ENCODE measurements around the gene RMRP. TPM values are rescaled to one million over a fixed set of nuclear protein-coding genes. Genes with fewer than 3 reads are reported as not detected.

RMRP gene
- total RNA-seq, 1 experiment from 2014 or later, result 13,506 TPM

DNA sequence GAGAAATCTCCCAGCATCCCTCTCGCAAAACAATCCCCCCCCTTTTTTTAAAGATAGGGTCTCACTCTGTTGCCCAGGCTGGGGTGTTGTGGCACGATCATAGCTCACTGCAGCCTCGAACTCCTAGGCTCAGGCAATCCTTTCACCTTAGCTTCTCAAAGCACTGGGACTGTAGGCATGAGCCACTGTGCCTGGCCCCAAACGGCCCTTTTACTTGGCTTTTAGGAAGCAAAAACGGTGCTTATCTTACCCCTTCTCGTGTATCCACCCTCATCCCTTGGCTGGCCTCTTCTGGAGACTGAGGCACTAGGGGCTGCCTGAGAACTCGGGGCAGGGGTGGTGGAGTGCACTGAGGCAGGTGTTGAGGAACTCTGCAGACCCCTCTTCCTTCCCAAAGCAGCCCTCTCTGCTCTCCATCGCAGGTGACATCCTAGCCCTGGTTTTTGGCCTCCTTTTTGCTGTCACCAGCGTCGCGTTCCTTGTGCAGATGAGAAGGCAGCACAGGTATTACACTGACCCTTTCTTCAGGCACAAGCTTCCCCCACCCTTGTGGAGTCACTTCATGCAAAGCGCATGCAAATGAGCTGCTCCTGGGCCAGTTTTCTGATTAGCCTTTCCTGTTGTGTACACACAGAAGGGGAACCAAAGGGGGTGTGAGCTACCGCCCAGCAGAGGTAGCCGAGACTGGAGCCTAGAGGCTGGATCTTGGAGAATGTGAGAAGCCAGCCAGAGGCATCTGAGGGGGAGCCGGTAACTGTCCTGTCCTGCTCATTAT, 22.7 kb upstream of the RMRP start:
- BruUV-seq (replicated peaks), result no TSS peak
- Histone ChIP-seq H3K9me2 (ENCODE audit: insufficient read depth) (no peaks in the 10 kb centered on the region), H3K4me2 (no peak overlapping the region), H3K4me1 (replicated peaks; ENCODE audit: insufficient read depth) (no peaks in the 10 kb centered on the region), H3F3A (ENCODE audit: insufficient read depth, low read depth) (no peaks in the 10 kb centered on the region), H3K79me2 (ENCODE audit: low read depth) (no peaks in the 10 kb centered on the region), H3K9me3 (ENCODE audit: insufficient read depth, low read depth) (no peaks in the 10 kb centered on the region), H3K4me3 (no peak overlapping the region), H2AFZ (no peak overlapping the region), H3K27ac (no peak overlapping the region), H3K27me3 (ENCODE audit: insufficient read depth, low read depth) (no peaks in the 10 kb centered on the region), H3K36me3 (ENCODE audit: low read depth) (no peaks in the 10 kb centered on the region), H4K20me1 (ENCODE audit: insufficient read depth) (no peaks in the 10 kb centered on the region)
- CTCF ChIA-PET, result interaction anchor here (0.6 kb wide), 1 partner anchor 1277 kb away, joined by 5 read pairs; no protein-coding TSS in a partner anchor
- POLR2A ChIA-PET (ENCODE audit: unreplicated experiment), result no interaction called here
- intact Hi-C loops (cut with micrococcal nuclease; ENCODE audit: unreplicated experiment), result no loop called here
- no peak for DNase-seq
- TF ChIP-seq, protein P1, sequence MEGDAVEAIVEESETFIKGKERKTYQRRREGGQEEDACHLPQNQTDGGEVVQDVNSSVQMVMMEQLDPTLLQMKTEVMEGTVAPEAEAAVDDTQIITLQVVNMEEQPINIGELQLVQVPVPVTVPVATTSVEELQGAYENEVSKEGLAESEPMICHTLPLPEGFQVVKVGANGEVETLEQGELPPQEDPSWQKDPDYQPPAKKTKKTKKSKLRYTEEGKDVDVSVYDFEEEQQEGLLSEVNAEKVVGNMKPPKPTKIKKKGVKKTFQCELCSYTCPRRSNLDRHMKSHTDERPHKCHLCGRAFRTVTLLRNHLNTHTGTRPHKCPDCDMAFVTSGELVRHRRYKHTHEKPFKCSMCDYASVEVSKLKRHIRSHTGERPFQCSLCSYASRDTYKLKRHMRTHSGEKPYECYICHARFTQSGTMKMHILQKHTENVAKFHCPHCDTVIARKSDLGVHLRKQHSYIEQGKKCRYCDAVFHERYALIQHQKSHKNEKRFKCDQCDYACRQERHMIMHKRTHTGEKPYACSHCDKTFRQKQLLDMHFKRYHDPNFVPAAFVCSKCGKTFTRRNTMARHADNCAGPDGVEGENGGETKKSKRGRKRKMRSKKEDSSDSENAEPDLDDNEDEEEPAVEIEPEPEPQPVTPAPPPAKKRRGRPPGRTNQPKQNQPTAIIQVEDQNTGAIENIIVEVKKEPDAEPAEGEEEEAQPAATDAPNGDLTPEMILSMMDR (conservative IDR thresholded peaks at IDR 0.05), result no peak
- no peak for TF ChIP-seq EZH2 (IDR thresholded peaks at IDR 0.05; ENCODE audit: low read depth)

DNA sequence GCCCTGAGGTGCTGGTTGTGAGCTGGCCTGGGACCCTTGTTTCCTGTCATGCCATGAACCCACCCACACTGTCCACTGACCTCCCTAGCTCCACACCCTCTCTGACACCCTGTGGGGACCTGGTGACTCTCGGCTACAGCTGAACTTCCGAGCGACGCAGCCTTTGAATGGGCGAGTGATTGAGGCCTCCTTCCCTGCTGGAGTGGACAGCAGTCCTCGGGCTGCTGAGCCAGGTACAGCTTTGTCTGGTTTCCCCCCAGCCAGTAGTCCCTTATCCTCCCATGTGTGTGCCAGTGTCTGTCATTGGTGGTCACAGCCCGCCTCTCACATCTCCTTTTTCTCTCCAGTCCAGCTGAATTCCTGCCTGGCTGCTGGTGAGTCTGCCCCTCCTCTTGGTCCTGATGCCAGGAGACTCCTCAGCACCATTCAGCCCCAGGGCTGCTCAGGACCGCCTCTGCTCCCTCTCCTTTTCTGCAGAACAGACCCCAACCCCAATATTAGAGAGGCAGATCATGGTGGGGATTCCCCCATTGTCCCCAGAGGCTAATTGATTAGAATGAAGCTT, 22.0 kb upstream of the RMRP start:
- CTCF ChIA-PET, result interaction anchor here (0.6 kb wide), 1 partner anchor 1276 kb away, joined by 5 read pairs; no protein-coding TSS in a partner anchor
- Histone ChIP-seq H4K20me1 (ENCODE audit: insufficient read depth) (no peaks in the 10 kb centered on the region), H3K27me3 (ENCODE audit: insufficient read depth, low read depth) (no peaks in the 10 kb centered on the region), H3K9me2 (ENCODE audit: insufficient read depth) (no peaks in the 10 kb centered on the region), H3K27ac (no peak overlapping the region), H3K4me2 (no peak overlapping the region), H3K36me3 (ENCODE audit: low read depth) (no peaks in the 10 kb centered on the region), H3K79me2 (ENCODE audit: low read depth) (no peaks in the 10 kb centered on the region), H2AFZ (no peak overlapping the region), H3F3A (ENCODE audit: insufficient read depth, low read depth) (no peaks in the 10 kb centered on the region), H3K4me1 (replicated peaks; ENCODE audit: insufficient read depth) (no peaks in the 10 kb centered on the region), H3K4me3 (no peak overlapping the region), H3K9me3 (ENCODE audit: insufficient read depth, low read depth) (no peaks in the 10 kb centered on the region)
- TF ChIP-seq, protein P1 (conservative IDR thresholded peaks at IDR 0.05), result no peak
- TF ChIP-seq EZH2 (IDR thresholded peaks at IDR 0.05; ENCODE audit: low read depth), result no peak
- POLR2A ChIA-PET (ENCODE audit: unreplicated experiment), result no interaction called here
- intact Hi-C loops (cut with micrococcal nuclease; ENCODE audit: unreplicated experiment), result no loop called here
- BruUV-seq (replicated peaks), result no TSS peak
- no peak for DNase-seq

DNA sequence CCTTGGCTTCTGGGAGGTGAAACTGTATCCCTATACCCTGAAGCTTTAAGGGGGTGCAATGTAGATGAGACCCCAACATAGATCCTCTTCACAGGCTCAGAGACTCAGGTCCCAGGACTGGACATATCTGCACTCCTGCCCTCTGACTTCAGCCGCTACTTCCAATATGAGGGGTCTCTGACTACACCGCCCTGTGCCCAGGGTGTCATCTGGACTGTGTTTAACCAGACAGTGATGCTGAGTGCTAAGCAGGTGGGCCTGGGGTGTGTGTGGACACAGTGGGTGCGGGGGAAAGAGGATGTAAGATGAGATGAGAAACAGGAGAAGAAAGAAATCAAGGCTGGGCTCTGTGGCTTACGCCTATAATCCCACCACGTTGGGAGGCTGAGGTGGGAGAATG, 21.3 kb upstream of the RMRP start:
- Histone ChIP-seq H3F3A (ENCODE audit: insufficient read depth, low read depth) (peaks cover 3% of the 10 kb centered on the region; the same call in 1 of the 2 replicates), H3K9me2 (ENCODE audit: insufficient read depth) (no peaks in the 10 kb centered on the region), H3K27ac (no peak overlapping the region), H3K4me2 (no peak overlapping the region), H4K20me1 (ENCODE audit: insufficient read depth) (no peaks in the 10 kb centered on the region), H3K9me3 (ENCODE audit: insufficient read depth, low read depth) (no peaks in the 10 kb centered on the region), H3K4me3 (no peak overlapping the region), H2AFZ (no peak overlapping the region), H3K27me3 (ENCODE audit: insufficient read depth, low read depth) (no peaks in the 10 kb centered on the region), H3K36me3 (ENCODE audit: low read depth) (no peaks in the 10 kb centered on the region), H3K79me2 (ENCODE audit: low read depth) (no peaks in the 10 kb centered on the region), H3K4me1 (replicated peaks; ENCODE audit: insufficient read depth) (no peaks in the 10 kb centered on the region)
- TF ChIP-seq, protein P1 (conservative IDR thresholded peaks at IDR 0.05), result no peak
- TF ChIP-seq EZH2 (IDR thresholded peaks at IDR 0.05; ENCODE audit: low read depth), result no peak
- intact Hi-C loops (cut with micrococcal nuclease; ENCODE audit: unreplicated experiment), result no loop called here
- no TSS peak for BruUV-seq (replicated peaks)
- DNase-seq, result no peak
- POLR2A ChIA-PET (ENCODE audit: unreplicated experiment), result no interaction called here
- CTCF ChIA-PET, result no interaction called here

All from PC-9 (cell line).